GM10248 (cell line): Measurements from ENCODE around the gene NOX3.
"Not testable (repeated sequence)": the region's sequence is repeated elsewhere in the genome, so short reads cannot be mapped to it uniquely, and the experiment has no call there.

Experiments used
- CTCF ChIA-PET: fragments of 300-600 bp; sonication (Branson Sonifier 250); formaldehyde crosslinking; extraction: SDS; loops from one replicate; lab custom pipeline; 2021; ENCODE audit warnings: antibody characterized with exemption; lab: Yijun Ruan, JAX
- POLR2A ChIA-PET: fragments of 350-650 bp; sonication (Branson Sonifier 250); formaldehyde crosslinking; extraction: SDS; loops from one replicate; lab custom pipeline; 2020; ENCODE audit warnings: antibody characterized with exemption; lab: Yijun Ruan, JAX
- DNase-seq: peaks from one replicate; pipeline ENCODE4 v3.0.0; 2012; ENCODE audit errors: extremely low spot score
- CTCF ChIP-seq: IDR thresholded peaks from 2 replicates; pipeline ENCODE4 v1.5.1; 2012; ENCODE audit warnings: mild to moderate bottlenecking, low read depth; ENCODE audit errors: extremely low read depth, missing control alignments, control extremely low read depth

NOX3 gene

GRCh38 chr6:155375801-155376200 lies 79.8 kb downstream of the NOX3 start:
- no peak for DNase-seq
- ChIA-PET POLR2A (no interaction called here), CTCF (no interaction called here)
- no peak for TF ChIP-seq CTCF

- no peak for DNase-seq
- no peak for TF ChIP-seq CTCF
- POLR2A ChIA-PET: no interaction called here
- CTCF ChIA-PET: no interaction called here
Observed at GRCh38 chr6:155374681-155375080, 81.0 kb downstream of the NOX3 start.

- CTCF ChIA-PET: interaction anchor here (1.3 kb wide), 1 partner anchor 9 kb away, joined by 4 read pairs; no protein-coding TSS in a partner anchor
- DNase-seq: no peak
- POLR2A ChIA-PET: no interaction called here
- no peak for TF ChIP-seq CTCF
Observed at GRCh38 chr6:155373276-155373675, 82.4 kb downstream of the NOX3 start.

- no peak for DNase-seq
- ChIA-PET POLR2A (no interaction called here), CTCF (no interaction called here)
- no peak for TF ChIP-seq CTCF
Observed at GRCh38 chr6:155372256-155372655, 83.4 kb downstream of the NOX3 start.

- TF ChIP-seq CTCF: no peak
- POLR2A ChIA-PET: no interaction called here
- DNase-seq: no peak
- CTCF ChIA-PET: no interaction called here
Observed at GRCh38 chr6:155371230-155371629, 84.4 kb downstream of the NOX3 start.

- no peak for TF ChIP-seq CTCF
- DNase-seq: no peak
- ChIA-PET CTCF (no interaction called here), POLR2A (interaction anchor here (0.7 kb wide), 1 partner anchor 1421 kb away, joined by 3 read pairs; no protein-coding TSS in a partner anchor)
Observed at GRCh38 chr6:155366325-155366724, 89.3 kb downstream of the NOX3 start.

- TF ChIP-seq CTCF: no peak
- ChIA-PET CTCF (interaction anchor here (1.2 kb wide), 1 partner anchor 177 kb away, joined by 3 read pairs; no protein-coding TSS in a partner anchor), POLR2A (no interaction called here)
- no peak for DNase-seq
Observed at GRCh38 chr6:155364844-155365437, 90.7 kb downstream of the NOX3 start.

- DNase-seq, POLR2A ChIA-PET: not testable (repeated sequence)
- CTCF ChIA-PET: interaction anchor here (1.1 to 1.3 kb wide), 3 partner anchors 10 to 48 kb away, joined by 3 to 6 read pairs (median 3); no protein-coding TSS in a partner anchor
Observed at GRCh38 chr6:155364021-155364420, 91.6 kb downstream of the NOX3 start.

GRCh38 chr6:155362968-155363632 lies 92.5 kb downstream of the NOX3 start:
- POLR2A ChIA-PET, DNase-seq: not testable (repeated sequence)
- CTCF ChIA-PET: interaction anchor here (1.1 to 1.3 kb wide), 3 partner anchors 9 to 49 kb away, joined by 3 to 6 read pairs (median 3); no protein-coding TSS in a partner anchor
